Measurements from ENCODE around the gene SERINC2.

Gene SERINC2

DNA sequence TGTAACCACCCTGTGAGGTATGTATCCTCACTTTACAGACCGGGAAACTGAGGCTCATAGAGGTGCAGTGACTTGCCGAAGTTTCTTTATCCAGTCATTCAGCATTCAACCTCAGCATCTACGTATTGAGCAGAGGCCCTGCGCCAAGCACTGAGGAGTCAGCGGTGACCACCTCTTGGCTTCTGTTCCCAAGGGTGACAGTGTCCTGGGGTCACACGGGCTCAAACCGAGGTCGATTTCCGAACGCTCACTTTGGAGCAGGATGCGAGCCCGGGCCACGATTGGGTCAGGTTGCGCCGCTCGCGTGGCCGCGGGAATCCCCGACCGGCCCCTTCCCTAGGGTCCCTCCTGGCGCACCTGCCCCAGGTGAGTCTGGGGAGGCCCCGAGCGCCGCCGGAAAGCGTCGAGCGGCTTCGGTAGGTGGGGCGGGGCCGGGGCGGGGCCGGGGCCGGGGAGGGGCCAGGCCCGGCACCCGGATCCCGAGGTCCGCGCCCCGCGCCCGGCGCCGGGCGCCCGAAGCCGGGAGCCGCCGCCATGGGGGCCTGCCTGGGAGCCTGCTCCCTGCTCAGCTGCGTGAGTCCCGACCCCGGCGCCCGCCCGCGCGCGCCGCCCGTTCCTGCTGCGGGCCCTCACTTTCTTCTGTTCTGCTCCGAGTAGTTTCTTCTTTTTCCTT is at the start of gene SERINC2:
TSS of gene SERINC2 (plus strand) at position 482 of the 673 bp plus-strand sequence. CDS start at position 535, 53 bp downstream.
- no peak for DNase-seq (ENCODE audit: low spot score)

DNA sequence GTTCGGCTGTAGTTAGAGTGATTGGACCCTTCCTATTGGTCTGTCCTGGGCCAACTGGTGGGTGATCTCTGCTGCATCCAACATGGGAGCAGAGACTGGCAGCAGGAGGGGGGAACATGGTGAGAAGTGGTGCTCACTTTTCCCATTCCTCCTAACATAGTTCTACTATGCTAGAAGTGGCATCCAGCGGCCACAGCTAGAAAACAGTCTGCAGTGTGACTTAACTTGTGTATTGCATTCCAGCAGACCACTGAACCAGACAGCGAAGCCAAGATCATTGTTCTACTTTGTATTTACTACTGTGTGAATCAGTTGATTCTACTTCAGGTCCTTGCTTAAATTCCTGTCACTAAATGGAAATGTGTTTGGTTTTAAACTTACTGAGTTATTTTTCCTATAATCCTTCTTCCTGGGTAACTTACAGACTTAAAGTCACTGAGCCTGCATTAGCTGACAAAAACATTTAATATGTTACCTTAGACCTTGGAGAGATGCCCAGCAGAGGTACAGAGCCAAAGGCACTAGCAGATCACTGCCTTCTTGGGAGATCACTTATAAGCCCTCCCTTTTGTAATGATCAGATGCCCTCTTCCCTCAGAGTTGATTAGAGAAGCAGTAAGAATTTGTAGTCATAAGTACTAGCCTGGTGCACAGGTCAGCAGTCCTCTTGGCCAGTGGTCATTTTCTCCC is 48.3 kb upstream of the SERINC2 start:
- DNase-seq (ENCODE audit: low spot score): no peak

DNA sequence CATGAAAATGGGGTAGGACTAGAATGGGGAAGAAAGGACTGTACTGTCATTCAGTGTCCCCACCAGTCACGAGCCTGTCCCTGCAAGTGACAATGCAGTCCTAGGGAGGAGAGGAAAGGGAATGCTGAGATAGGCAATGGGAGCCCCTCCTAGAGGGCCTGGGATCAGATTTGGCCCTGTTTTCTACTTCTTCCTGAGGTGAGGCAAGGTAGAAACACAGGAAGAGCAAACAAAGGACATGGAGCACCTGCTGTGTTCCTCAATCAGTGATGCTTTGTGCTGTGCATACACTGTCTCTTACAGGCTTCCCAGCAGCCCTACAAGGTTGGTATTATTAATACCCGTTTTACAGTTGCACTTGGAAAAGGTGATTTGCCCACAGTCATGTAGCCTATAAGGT is 46.2 kb upstream of the SERINC2 start:
- DNase-seq (ENCODE audit: low spot score): no peak

DNA sequence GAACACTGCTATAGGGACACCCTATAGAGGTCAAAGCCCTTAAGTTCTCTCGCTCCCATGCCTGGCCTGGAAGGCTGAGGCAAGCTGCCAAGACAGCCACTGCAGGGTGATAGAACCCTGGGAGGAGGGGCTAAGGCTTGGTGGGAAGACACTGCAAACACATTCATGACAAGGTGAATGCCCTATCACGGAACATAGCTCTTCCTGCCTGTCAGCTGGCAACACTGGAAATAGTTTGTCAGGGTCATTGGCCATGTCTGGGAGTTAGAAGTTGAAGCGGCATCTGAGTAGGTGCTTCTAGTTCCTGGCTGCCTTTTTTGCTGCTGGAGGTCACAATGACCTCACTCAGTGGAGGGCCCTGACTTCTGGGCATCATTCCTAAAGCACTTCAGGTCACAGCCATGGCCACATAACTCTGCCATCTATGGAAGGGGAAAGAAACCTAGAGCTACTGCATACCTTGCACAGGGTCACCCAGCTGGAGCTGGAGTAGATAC is 44.4 kb upstream of the SERINC2 start:
- no peak for DNase-seq (ENCODE audit: low spot score)

DNA sequence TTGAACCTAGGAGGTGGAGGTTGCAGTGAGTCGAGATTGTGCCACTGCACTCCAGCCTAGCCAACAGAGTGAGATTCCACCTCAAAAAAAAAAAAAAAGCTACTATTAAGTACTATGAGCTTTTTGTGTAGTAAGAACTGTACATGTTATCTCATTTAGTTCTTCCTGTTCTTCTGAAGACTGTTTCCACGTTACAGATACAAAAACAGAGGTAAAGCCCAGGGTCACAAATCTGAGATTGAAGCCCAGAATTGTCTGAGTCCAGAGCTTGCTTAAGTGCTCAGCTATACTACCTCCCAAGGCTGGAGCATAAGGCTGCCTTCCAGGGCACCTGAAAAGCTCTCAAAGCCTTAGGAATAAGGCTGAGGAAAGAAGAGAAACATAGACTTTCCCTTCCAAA is 43.0 kb upstream of the SERINC2 start:
- no peak for DNase-seq (ENCODE audit: low spot score)

DNA sequence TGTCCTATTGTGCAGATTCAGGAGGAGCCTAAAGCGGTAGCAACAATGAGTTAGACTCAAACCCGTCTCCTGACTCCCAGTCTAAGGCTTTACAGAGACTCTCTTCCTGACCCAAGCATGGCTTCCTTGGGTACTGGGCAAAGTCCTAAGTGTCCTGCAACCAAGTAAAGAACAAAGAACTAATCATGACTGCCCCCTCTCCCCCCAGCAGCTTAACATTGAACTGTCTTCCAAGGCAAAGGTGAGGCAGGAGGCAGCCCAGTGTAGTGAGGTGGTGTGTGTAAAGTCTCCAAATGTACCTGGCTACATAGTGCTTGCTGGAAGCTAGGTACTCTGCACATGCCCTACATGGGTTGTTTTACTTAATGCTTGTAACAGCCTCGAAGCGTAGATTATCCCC is 42.4 kb upstream of the SERINC2 start:
- no peak for DNase-seq (ENCODE audit: low spot score)

DNA sequence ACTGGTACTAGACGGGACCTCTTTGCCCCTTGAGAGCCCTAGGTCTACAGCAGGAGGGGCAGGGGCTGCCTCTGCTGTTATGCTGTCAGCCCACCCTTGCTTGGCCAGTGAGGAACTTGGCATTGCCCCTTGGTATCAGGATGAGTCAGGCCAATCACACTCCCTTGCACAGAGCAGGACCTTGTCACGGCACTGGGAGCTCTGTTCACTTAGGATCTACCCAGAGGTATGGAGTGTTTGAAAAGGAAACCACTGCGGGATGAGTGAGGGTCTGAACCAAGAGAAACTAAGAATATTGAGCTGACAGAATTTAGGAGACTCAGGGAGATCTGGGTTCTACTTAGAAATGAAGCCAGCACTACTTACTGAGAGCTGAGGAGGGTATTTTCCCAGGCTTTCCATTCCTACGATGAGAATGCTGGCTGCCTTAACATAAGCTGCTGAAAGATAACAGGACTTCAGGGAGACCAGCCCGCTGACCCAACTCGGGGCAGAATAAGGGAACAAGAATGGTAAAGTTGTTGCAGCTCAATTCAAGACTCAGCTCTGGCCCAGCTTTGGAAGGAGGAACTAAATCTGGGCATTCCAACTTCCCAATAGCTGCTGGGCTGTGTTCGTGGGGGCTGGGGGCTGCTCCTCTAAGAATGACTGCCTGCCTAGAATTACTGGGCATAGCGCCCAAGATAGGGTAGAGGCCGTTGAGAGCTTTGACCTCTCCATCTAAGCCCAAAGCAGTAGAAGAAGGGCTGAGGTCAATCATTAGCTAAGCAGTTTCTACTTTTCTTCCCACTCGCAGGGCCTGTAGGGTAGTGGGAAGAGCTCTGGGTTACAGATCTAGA is 41.7 kb upstream of the SERINC2 start:
- DNase-seq (ENCODE audit: low spot score): no peak

DNA sequence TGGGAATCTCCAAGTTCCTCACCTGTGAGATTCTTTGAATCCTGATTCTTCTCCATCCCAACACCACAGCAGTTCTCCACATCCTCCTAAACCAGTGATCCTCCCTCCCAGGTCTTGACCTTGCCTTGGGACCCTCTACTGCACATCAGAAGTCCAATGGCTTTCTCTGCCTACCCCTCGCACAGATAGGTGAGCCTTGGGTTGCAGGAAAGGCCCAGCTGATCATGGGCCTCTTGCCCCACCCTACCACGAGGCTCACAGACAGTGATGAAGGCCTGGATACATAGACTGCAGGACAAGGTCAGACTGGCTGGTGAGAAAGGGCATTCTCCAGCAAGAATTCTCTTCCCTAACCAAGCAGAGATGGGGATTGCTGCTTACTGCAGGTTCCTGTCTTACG is 41.0 kb upstream of the SERINC2 start:
- no peak for DNase-seq (ENCODE audit: low spot score)

DNA sequence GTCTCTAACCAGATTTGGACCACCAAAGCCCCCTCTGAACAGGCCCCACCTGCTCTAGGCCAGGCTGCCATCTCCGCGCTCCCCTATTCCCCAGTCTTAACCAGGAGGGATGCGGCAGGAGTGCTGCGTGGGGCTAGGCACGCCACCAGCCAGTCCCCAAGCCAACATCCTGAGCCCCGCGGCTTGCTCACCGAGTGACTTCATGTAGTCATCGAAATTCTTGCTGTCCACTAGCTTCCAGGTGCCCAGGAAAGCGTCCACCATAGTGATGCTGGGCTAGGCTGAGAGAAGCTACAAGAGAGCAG is 40.3 kb upstream of the SERINC2 start:
- no peak for DNase-seq (ENCODE audit: low spot score)

DNA sequence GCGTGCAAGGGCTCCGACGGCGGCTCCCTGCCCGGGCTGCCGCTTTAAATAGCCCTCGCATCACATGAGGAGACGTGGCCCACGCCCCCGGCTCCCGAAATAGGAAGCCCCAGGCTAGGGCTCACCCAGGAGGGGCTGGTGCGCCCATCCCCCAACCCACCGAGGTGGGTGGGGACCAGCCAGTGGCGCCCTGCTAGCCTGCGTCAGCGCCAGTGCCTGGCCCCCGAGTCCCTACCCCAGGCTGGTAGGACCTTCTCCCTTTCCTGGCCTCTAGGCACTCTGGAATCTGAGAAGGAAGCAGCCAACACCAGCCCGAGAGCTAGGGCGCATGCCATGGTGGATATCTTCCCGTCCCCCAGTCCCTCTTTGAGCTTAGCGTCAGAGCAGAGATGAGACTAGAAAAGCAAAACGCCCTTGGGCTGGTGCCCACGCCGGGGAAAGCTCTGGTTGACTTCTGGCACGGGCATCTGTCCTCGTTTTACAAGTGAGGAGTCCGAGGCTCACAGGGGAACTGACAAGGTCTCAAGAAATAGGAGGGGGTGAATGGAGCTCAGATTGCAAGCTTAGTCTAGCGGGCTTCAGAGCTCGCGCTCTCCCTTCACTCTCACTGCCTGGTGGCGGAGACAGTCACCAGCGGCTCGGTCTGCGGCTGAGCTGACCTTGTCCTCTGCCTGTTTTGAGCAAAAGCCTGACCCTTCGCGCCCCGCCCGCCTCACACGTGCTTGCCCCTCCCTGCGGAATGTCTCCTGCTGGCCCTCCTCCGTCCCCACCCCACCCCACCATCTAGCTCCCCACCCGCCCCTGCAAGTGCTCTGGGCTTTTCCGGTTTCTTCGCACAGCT is 39.7 kb upstream of the SERINC2 start, which contains the start of gene FABP3:
TSS of gene FABP3 (minus strand) at position 21 of the 841 bp plus-strand sequence. CDS start 62 bp downstream, outside the sequence.
- no peak for DNase-seq (ENCODE audit: low spot score)

DNA sequence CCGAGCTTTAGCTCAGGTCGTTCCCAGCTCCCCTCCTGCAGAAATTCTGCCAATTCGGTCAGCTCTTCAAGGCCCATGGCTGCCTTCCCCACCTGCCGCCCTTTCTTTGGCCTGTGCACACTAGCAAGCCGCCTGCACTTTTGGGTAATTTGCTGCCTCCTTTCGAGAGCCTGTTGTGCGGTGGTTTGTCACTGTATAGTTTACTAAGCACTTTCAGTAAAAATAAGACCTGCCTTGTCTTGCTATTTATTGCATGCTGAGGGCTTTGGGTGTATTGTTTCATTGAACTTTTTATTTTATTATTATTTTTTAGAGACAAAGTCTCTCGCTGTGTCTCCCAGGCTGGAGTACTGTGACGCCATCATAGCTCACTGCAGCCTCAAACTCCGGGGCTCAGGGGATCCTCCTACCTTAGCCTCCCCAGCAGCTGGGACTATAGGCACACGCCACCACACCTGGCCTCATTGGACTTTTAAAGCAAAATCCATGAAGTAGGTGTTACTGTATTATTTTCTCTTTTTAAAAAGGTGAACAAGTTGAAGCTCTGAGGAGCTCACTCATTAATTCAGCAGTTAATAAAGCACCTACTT is 39.0 kb upstream of the SERINC2 start:
- DNase-seq (ENCODE audit: low spot score): no peak

DNA sequence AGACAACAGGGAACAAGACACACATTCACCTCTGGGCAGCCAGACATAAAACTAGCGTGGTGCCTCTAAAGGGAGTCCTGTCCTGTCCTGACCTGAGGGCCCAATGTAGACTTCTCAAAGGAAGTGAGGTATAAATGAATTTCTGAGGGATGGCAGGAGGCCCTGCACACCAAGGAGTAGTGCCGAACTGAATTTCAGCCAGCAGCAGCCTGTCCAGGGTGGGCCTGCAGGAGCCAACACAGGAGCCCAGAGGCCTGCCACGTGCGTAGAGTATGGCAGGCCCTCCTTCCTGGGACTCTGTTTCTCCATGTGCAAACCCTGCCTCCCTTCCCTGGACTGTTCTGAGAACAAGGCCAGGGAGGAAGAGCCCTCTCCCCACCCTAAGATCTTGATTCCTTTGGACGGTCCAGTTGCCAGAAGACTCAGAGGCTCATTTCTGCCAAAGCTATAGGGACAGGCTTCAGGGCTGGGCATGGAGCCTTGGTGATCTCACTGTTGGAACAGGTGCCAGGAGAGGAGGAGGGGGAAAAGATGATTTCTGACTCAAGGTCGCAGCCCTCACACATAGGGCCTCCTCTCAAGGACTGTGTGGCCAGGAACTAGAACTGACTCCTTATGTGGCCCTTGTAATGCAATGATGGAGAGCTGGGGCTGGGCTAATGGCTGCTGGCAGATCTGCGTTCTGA is 38.4 kb upstream of the SERINC2 start:
- DNase-seq (ENCODE audit: low spot score): peak; percentile 8

DNA sequence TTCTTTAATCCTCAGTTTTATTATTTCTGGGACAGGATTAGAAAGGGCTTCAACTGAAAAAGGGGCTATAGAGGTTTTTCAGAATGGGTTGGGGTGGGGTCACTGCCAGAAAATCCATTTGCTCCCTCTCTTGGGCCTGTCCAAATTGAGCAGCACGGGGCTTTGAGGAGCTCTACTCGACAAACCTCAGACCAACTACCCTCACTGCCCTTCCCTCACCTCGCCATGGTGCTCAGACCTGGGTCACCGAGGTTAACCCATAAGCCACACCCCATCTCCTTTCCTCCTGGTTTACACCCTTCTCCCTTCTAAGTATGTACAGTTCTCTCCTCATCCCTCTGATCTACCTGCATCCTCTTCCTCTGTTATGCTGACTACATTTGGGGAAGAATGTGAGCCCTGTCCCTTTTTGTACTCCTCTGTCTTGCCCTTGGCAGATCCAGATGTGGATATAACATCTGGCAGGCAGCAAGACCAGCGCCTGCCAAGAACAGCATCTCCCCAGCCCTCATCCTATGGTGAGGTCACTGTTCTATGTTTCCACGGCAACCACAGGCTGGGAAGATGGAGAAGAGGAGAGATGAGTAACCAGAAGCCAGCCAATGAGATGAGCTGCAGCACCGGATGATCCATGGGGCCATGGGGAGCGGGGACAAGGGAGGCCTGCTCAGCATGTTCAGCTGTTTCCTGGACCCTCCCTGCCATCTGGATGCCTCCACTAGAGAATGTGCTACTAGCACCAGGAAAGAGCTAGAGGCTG is 36.5 kb upstream of the SERINC2 start:
- DNase-seq (ENCODE audit: low spot score): peak; percentile 82

DNA sequence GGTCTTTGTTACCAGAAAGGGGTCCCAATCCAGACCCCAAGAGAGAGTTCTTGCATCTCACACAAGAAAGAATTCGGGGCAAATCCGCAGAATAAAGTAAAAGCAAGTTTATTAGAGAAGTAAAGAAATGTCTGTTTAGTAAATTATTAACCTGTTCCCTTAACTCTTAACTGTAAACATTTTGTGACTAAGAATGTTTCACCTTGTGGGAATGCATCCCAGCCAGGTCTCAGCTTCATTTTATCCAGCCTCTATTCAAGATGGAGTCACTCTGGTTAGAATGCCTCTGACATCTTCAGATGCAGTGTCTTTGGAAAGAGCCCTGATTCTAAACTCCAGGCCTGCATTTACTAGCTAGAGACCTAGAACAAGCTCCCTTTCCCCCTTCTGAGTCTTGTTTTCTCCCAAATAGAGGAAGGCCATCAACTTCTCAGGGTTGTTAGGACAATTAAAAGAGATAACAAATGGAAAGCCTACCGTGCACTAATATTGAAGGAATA is 35.6 kb upstream of the SERINC2 start:
- no peak for DNase-seq (ENCODE audit: low spot score)

DNA sequence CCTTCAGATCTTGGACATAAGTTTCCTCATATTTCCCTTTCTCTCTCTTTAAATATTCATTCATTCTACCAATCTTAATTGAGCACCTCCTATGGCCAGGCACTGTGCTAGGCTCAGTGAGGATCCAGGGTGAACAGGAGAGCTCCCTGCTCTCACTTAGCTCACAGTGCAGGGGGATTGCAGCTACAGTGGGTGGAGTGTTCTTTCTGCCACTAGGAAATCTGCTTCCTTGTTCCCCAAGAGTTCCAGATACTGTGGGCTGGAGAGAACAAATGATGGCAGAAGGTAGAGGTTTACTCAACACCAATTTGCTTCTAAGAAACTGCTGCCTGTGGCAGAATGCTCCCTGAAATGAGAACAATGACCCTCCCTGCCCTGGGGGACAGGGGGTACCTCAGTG is 35.0 kb upstream of the SERINC2 start:
- no peak for DNase-seq (ENCODE audit: low spot score)

DNA sequence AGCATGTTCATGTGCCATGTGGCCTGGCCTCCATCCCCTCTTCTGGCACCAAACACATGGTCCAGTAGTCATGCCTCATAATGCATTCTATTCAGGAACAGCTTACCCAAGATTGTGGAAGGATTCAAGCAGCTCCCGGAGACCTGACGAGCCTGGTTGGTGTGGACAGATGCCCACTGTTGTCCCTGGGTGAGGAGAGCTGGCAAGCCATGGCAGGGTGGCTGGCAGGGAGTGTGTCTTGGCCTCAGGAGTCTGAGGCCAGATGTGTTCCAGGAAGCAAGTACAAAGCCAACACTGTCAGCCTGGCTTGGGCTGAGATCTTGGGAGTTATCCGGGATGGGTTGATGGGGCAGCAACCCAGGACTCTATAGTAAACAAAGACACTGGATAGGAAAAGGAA is 32.8 kb upstream of the SERINC2 start:
- DNase-seq (ENCODE audit: low spot score): no peak

DNA sequence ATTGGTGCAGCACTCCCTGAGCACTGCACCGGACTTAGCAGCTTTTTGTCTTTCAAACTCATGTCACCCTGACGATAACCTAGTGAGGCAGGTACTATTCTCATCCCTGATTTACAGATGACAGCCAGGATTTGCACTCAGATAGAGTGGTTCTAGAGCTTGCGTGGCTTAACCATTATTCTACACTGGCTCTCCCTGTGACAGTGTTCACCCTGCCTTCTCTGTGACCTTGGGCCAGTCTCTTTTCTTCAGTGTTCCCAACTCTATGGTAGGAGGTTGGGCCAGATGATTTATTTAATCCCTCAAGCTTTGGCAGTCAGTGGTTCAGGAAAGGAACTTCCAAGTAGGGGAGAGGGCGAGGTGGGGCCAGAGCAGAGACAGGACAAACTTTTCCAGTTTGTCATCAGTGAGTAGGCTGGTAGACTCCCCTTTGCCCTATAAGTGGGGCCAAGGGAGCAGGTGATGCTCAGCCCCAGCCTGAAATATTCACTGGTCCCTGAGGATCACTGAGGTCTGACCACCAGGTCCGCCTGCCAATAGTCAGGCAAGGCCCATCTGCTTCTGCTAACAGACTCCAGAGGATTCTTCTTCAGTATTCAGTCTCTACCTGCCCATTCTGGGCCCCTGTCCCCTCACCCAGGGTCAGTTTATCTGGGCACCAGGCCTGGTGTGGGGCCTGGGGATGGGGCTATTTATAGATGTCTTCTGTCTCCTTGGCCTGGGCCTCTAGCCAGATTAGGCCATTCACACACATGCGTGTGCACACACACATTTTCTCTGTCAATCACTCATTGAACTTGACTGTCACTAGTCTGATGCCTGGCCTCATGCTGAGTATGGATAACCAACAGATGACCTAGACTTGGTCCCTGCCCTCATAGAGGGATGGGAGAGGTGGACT is 31.4 kb upstream of the SERINC2 start:
- DNase-seq (ENCODE audit: low spot score): no peak

DNA sequence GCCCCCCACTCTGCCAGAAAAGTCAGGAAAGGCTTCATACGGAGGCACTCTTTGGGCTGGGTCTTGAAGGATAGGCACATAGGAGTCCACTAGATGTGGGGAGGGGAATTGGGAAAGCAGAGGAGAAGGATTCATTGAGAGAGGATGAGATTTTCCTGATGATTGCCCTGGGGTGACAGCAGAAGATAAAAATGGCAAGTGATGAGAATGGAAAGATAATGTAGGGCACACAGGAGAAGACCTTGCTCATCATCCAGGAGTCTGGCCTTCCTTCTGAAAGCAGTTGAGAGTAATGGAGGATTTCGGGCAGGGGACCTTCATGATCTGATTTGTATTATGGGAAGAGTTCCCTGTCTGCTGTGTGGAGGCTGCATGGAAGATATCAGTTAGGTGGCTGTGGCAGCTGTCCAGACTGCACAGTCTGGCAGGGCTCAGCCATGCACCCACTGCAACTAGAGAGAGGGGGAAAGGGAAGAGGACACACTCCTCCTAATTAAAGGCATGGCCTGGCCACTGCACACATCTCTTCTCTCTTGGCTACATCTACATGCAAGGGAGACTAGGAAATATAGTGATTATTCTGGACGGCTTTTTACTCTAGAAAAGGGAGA is 30.5 kb upstream of the SERINC2 start:
- DNase-seq (ENCODE audit: low spot score): no peak

Measured in RKO (cell line).